Activated CD4-positive, alpha-beta T cell treated with anti-CD3 and anti-CD28 coated beads, Interleukin-2, amount 50 U/mL, for 1 hour (primary cell): ENCODE measurements around the gene CDKN2AIPNL.
A peak's percentile ranks its signal among the peaks of the same experiment; 100 is the strongest.
"Not testable (repeated sequence)": the region's sequence is repeated elsewhere in the genome, so short reads cannot be mapped to it uniquely, and the experiment has no call there.

Experiments used
- DNase-seq: peaks from one replicate; pipeline ENCODE4 v3.0.0-alpha.2; 2020

Gene CDKN2AIPNL

GRCh38 chr5:134397196-134397595 is 14.5 kb downstream of the CDKN2AIPNL start:
- no peak for DNase-seq

DNA sequence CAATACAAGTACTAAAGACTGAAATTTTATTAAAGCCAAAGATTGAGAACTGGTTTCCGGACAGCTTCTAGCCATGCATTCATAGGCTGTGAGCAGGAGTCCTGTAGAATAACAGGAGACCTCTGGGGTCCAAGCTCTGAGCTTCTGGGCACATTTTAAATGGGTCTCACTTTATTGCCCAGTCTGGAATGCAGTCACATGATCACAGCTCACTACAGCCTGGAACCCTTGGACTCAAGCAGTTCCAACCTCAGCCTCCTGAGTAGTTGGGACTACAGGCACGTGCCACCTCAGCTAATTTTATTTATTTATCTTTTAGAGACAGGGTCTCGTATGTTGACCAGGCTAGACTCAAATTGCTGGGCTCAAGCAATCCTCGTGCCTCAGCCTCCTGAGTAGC is 15.4 kb downstream of the CDKN2AIPNL start:
- DNase-seq = no peak

- no peak for DNase-seq
Observed at GRCh38 chr5:134394932-134395331, 16.7 kb downstream of the CDKN2AIPNL start.

- no peak for DNase-seq
Observed at GRCh38 chr5:134392301-134392700, 19.4 kb downstream of the CDKN2AIPNL start.

GRCh38 chr5:134387443-134387842 is 24.2 kb downstream of the CDKN2AIPNL start:
- DNase-seq = no peak

DNA sequence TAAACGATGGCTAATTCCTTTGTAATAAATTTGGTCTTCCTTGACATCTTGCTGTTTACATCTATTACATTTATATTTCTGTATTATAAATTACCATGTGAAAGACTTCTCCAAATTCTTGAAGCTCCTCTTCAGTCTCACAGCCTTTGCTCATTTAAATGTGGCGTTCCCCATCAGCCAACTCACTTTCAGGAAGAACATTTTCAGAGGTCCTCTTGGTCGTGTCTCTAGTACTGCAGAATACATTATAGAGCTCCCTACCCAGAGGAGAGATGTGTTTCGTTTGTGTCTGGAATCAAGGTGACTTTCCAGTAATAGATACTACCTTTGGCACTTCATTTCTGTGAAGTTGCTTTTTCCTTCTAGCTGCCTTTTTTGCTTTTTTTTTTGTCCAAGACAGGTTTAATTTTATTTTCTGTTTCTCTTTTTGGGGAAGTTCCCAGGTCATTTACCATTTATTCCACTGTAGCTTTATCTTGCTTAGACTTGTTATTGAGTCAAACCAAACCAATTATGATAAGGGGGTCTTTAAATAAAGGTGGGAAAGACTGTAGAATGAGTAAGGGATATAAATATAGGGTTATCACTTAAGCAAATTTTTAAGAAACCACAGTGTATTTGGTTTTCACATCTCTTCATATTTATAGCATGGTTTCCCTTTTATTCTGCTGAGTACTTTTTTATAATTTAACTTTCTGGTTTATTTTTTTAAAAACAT is 27.5 kb downstream of the CDKN2AIPNL start:
- DNase-seq = no peak

DNA sequence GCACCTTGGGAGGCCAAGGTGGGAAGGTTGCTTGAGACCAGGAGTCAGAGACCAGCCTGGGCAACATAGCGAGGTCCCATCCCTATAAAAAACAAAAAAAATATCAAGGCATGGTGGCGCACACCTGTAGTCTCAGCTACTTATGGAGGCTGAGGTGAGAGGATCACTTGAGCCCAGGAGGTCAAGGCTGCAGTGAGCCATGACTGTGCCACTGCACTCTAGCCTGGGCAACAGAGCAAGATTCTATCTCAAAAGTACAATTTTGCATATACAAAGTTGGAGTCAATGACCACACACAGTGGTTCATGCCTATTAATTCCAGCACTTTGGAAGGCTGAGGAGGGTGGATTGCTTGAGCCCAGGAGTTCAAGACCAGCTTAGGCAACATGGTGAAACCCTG is 29.5 kb downstream of the CDKN2AIPNL start:
- DNase-seq = not testable (repeated sequence)

DNA sequence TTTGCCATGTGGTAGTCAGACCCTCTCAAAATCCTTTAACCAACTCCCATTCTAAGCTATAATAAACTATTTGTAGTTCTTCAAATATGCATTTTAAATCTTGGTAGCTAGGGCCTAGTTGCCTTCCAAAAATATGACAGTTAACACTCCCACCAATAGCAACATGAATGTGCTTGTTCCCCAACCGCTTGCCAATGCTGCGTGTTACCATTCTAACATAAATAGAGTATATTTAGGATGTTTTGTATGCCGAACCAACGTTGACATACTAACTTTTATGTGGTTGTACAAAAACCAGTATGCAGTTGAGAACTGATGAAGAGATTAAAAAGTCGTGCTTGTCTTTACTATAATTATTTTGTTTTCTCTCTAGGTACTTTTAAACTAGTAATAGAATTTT is 31.3 kb downstream of the CDKN2AIPNL start:
- no peak for DNase-seq

DNA sequence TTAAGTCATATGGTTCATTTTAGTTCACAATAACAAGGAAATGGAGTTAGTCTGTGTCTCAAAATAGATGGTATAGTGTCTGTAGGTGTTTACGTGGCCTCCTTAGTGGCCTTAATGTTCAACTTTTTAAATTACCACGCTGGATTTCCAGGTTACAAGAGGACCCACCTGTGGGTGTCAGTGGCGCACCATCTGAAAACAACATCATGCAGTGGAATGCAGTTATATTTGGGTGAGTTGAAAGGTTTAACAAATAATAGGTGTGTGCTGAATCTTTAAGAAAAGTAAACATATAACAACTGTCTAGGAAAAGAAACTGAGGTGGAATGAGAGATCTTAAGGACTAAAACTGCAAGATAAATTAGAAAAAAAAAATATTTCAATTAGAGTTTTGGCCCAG is 37.4 kb downstream of the CDKN2AIPNL start:
- no peak for DNase-seq

- not testable (repeated sequence) for DNase-seq
Observed at GRCh38 chr5:134373633-134374032, 38.0 kb downstream of the CDKN2AIPNL start.

GRCh38 chr5:134371834-134372340 is 39.8 kb downstream of the CDKN2AIPNL start:
- DNase-seq = peak; percentile 27

DNA sequence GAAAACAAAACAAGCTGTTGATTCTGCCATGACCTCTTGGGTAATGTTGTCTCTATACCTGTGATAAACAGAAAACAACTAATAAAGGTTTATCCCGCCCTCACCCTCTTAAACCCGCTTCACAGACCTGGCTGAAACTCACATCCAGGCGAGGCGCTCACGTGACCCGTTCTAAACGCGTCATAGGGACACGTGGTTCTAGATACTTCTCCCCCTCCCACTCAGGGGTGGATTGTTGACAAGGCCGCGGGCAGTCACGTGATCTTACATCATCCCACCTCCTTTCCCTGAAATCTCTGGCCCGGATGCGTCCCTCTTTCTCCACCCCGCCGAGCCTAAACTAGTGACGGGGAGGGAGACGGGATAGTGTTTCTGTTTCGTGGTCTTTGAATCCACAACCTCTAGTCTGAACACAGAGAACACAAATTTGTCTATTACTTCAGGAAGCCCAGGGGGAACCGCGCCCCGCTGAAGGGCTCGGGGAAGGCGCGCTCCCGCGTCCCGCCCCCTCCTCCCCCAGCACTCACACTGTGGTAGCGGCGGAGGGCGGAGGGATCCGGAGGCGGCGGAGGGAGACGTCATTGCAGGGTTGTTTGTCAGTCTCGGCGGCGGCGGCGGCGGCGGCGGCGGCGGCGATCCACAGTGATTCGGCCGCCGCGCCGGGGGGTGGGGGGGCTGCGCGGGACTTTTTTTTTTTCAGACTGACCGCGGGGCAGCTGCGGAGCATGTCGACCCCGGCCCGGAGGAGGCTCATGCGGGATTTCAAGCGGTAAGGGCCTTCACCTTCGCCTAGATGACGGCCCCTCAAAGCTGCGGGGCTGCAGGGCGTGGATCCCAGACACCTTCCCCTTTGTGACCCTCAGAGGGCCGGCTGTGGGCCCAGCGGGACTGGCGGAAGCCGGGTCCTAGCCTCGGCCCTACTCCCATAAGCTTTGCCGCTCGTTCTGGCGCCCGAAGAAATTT is 40.5 kb downstream of the CDKN2AIPNL start, which contains the start of gene UBE2B:
UBE2B (plus strand) TSS at position 699 of the 963 bp plus-strand sequence; CDS start at position 726, 27 bp downstream.
- peak; percentile 97 for DNase-seq

- peak; percentile 4 for DNase-seq
Observed at GRCh38 chr5:134370311-134370870, 41.3 kb downstream of the CDKN2AIPNL start.

- no peak for DNase-seq
Observed at GRCh38 chr5:134365604-134366003, 46.1 kb downstream of the CDKN2AIPNL start.

- no peak for DNase-seq
Observed at GRCh38 chr5:134355681-134356080, 56.0 kb downstream of the CDKN2AIPNL start.
